ENCODE measurements around the gene MEGF11.

The MEGF11 gene
- total RNA-seq: 0 reads per million in 2 donors

DNA sequence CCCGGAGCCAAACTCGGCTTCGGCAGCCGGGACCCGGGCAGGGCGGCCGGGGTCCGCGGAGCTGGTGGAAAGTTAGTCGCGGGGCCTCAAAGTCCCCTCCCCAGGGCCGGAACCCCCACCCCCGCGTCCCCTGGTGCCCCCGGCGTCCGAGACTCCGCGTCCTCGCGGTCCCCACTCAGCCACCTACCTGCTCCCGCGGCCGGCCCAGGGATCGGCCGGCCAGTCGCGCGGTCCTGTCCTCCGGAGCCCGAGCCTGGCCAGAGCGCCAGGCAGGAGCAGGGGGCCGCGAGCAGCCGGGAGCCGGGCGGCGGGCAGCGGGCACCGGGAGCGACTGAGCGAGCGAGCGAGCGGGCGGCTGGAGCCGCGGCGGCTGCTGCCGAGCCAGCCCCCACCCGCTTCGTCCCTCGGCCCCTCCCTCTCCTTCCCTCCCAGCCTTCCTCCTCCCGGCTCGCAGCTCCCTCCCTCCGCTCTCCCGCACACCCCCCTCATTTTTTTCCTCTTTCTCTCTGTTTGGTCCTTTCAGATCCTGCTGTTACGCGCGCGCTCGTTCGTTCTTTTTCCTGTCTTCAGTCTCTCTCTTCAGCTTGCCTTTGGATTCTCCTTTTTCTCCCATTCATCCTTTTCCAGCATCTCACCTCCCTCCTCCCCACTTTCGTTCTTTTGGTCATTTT is at the start of gene MEGF11:
Gene MEGF11, minus strand, starts transcription at position 333 of the 671 bp plus-strand sequence. CDS start 125,347 bp downstream, outside the sequence.
- no peak for DNase-seq

DNA sequence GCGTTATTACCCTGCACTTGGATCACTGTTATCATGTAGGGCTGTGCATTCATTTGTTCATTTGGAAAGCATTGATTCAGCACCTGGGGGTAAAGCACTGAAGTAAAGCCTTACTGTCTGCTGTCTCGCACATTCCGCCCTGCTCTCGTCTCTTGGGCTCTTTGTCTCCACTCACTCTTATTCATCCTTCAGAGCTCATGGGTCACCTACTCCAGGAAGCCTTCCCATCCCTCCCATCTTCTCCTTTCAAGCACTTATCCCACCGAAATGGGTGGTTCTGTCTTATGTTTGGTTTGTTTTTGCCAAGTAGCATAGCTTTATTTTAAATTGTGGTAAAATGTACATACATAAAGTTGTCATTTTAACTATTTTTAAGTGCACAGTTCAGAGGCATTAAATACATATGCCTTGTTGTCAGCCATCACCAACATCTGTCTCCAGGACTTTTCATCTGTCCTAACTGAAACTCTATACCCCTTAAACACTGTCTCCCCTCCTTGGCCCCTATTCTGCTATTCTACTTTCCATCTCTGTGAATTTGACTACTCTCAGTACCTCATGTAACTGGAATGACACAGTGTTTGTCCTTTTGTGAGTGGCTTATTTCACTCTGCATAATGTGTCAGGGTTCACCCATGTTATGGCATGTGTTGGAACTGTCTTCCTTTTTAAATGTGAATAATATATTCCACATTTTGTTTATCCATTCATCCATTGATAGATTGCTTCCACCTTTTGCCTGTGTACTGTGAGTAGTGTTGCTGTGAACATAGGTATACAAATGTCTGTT is 49.1 kb upstream of the MEGF11 start:
- no peak for DNase-seq

DNA sequence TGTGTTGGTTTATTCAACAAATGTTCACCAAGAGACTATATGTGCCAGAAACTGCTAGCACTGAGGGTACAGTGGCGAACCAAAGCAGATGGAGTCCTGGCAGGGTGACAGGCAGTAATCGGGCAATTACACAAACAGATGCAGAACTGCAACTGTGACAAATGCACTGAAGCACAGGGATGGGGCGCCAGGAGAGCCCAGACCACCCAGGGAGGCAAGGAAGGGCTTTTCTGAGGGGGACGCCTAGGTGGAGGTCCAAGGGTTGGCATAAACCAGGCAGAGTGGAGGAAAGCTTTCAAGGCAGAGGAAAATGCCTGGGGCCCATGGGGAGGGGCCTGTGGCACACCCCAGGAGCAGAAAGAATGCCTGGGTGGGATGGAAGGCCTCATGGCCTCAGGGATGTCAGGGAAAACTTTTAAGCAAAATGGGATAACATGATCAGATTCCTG is 45.3 kb upstream of the MEGF11 start:
- DNase-seq: no peak

GRCh38 chr15:66296186-66296585 is 42.6 kb upstream of the MEGF11 start:
- no peak for DNase-seq

DNA sequence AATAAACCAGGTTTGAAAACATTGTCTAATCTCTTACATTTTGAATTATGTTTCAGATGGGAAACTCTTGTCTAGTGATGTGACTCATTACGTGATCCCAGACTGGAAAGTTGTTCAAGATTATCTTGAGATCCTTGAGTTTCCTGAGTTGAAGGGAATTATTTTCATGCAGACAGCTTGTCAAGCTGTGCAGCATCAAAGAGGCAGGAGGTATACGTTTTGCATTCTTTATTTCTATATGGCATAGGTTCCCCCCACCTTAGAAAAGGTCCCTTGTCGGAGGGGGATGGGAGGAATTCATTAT is 41.3 kb upstream of the MEGF11 start:
- DNase-seq: no peak

DNA sequence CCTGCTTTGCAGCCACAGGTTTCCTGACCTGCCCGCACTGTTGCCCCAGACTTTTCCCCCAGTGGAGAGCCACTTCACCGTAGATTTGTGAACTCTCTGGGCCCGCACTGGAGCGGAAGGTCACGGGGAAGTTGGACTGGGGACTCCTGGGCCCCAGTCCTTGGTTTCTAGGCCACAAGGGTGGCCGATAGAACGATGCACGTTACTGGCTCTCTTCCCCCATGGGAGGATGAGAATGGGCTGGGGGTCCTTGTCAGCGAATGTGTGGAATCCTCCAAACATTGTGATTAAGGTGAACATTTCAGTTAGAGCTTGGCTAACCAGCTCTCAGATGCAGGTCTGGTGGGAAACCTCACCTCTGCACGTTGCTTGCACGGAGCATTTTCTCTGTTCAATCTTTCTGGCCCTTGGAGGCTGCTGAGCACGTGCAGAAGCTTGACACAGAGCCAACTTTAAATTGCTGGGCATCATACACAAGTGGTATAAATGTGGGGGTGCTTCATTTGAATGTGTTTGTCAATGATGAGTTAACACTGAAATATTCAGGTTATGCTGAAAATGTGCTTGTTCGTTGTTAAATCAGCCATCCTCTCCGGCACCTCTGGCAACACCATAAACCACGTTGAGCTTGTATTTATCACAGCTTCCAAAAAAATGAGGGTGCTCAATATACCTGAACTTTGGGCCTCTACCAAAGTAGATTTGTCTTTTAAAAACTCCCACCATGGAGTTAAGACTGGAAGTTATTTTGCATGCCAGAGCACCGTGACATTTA is 40.8 kb upstream of the MEGF11 start:
- DNase-seq: peak in 2 of 5 experiments; percentile 6 to 63

DNA sequence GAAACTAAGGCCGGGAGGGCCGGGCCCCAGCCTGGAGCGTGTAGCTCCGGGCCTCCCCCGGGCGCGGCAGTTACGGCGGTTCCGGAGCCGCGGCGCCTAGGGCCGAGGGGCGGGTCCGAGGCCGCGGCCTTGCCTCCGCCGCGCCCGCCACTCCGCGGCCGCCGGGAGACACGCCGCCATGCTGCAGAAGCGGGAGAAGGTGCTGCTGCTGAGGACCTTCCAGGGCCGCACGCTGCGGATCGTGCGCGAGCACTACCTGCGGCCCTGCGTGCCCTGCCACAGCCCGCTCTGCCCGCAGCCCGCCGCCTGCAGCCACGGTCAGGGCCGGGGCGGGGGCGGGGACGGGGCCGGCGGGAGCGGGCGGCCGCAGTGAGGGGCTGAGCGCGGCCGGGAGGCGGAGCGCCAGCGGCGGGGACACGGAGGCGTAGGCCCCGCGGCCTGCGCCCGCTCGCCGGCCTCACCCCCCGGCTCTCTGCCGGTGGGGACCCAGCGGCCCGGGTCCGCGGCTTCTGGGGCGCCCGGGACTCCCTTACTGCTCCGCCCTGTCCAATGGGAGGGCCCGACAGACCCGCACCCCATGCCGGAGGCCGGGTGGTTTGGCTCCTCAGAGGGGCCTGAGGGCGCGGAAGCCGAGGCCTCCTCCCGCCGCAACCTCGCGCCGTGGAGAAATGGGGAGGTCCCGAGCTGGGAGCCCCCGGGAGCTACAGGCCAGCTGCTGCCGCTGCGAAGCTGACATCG is 40.0 kb upstream of the MEGF11 start, which contains the start of gene DIS3L:
Gene DIS3L, plus strand, starts transcription at position 150 of the 738 bp plus-strand sequence. Its CDS starts 29 bp downstream, at position 179.
- peak; percentile 34 to 82 (median 52) for DNase-seq

- no peak for DNase-seq
Measured at GRCh38 chr15:66292571-66293418, 39.2 kb upstream of the MEGF11 start.

DNA sequence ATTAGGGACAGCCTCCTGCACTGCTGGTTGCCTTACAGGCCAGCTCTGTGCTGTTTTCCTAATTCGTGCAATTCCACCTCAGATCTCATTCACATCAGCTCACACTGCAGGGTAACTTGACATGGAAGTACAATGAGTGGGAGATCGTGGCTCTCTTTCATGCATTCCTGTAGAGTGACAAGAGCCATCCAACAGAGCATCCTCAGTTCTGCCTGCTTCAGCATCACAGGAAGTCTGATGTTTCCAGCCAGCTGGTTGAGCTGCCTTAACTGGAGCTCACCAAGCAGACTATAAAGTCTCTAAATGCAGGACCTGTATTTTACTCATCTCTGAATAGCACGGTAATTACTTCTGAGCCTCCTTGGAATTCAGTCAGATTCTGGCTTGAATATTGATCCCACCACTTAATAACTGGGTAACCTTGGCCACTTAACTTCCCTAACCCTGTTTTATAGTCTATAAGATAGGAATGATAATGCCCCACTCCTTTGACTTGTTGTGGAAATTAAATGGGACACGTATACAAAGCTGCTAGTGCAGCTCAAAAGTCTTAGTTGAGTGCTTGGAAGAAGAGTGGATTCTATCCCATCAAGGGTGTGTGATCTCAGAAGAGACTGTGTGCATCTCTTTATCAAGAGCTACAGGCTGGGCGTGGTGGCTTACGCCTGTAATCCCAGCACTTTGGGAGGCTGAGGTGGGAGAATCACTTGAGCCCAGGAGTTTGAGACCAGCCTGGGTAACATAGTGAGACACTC is 38.4 kb upstream of the MEGF11 start:
- no peak for DNase-seq

GRCh38 chr15:66290518-66290917 is 37.0 kb upstream of the MEGF11 start:
- DNase-seq: peak in 1 of 5 experiments; percentile 22

- DNase-seq: no peak
Measured at GRCh38 chr15:66290007-66290406, 36.5 kb upstream of the MEGF11 start.

DNA sequence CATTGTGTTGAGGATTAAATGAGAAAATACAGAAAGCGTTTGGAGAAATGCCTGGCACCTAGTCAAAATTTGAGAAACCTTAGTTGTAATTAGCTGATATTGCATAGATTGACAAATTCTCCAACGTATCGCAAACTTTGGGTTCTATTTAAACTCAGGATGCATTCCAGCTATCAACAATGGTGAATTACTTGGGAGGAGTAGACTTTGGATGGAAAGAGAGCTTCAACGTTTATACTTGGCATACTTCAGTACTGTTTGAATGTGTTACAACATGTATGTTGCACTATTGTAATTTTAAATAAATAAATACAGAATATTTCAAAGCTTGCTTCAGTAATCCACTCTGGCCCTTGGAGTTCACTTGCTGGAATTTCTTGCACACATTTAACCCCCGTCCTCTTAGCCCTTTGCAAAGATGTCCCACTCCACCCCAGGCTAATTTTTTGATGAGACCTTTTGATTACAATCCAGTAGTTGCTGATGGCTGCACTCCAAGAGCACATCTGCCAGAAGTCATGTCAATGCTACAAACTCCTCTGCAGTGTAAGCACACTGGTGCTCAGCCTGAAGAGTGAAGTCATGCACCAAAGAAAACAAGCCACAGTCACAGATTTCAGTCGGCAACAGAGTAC is 35.1 kb upstream of the MEGF11 start:
- no peak for DNase-seq

DNA sequence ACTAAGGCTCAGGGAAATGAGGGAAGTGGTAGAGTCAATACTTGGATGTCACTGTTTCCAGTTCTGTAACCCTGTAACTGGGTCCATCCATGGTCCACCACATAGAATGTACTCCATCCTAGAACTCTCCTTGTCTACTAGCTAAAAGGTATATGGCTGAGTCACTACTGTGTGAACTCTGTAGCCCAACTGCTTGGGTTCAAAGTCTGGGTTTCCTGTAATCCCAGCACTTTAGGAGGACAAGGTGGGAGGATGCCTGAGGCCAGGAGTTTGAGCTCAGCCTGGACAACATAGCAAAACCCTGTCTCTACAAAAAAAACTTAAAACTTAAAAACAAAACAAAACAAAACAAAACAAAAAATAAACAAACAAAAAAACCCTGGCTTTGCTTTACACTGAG is 34.5 kb upstream of the MEGF11 start:
- no peak for DNase-seq

- DNase-seq: peak in 1 of 5 experiments; percentile 28
Measured at GRCh38 chr15:66287461-66288057, 34.0 kb upstream of the MEGF11 start.

DNA sequence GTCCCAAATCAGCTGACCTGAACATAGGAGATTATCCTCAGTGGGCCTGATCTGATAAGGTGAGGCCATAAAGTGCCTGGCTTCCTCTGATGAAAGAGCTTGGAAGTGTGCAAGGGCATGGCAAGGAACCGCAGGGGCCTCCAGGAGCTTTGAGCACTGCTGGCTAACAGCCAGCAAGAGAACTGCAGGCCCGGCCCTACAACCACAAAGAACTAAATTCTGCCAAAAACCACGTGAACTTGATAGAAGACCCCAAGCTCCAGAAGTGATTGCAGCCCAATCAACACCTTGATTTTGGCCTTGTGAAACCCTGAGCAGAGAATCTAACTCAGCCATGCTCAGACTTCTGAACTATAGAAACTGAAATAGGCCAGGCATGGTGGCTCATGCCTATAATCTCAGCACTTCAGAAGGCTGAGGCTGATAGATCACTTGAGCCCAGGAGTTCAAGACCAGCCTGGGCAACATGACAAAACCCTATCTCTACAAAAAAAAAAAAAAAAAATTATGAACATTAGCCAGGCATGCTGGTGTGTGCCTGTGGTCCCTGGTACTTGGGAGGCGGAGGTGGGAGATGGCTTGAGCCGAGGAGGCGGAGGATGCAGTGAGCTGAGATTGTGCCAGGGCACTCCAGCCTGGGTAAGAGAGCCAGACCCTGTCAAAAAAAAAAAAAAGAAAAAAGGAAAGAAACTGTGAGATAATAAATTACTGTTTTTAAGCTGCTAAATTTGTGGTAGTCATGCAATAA is 32.2 kb upstream of the MEGF11 start:
- no peak for DNase-seq

- no peak for DNase-seq
Measured at GRCh38 chr15:66284271-66284670, 30.7 kb upstream of the MEGF11 start.

- no peak for DNase-seq
Measured at GRCh38 chr15:66278671-66279070, 25.1 kb upstream of the MEGF11 start.

DNA sequence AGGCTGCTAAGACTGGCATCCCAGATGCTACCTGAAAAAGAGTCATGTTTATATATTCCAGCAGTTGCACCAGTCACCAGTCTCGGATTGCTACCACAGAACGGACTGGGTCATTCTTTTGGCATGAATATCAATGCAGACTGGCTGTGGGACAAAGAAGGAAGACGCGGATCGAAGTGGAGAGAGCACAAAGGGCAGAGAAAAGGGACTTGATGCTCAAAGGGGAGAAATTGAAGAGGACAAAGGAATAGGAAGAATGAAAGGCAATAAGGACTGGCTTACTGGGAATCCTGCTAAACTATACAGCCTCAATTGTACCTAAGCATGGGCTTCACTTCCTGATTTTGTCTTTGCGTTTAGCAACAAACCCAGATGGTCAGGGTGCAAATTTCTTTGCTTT is 24.5 kb upstream of the MEGF11 start:
- DNase-seq: no peak

DNA sequence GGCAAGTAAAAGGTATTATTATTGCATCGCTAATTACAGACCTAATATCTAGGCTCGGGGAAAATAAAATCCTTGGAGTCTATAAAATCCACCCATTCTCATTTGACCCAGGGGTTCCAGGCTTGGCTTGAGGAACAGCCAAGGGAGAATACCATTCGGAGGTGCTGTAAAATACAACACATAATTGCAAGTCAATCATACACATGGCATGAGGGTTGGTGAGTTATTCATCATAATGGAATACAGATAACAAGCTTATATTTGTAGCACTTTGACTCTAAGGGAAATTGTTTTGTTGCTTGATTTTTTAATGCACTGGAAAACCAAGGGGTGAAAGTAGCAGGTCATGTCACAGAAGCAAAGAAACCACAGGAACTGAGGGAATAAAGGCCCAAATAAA is 23.0 kb upstream of the MEGF11 start:
- no peak for DNase-seq

Data from T-helper 2 cell (primary cell).